Measurements from ENCODE around the gene MS4A18.

- TF ChIP-seq CTCF (IDR thresholded peaks at IDR 0.05; ENCODE audit: low read length) (peak; percentile 10; the same call in 1 of the 2 replicates), EZH2 (IDR thresholded peaks at IDR 0.05; ENCODE audit: borderline replicate concordance, low read length) (no peak)
These were observed 14.6 kb downstream of the MS4A18 start for GRCh38 chr11:60739114-60739513.

Measured in OCI-LY1 (cell line).